ENCODE results near the gene SERF1B.
"Not testable (repeated sequence)": the region's sequence is repeated elsewhere in the genome, so short reads cannot be mapped to it uniquely, and the experiment has no call there.

Gene SERF1B

GRCh38 chr5:70025106-70025844 is at the start of gene SERF1B:
Gene SERF1B (plus strand): TSS chr5:70025251. CDS start chr5:70025452, 201 bp downstream.
- DNase-seq (ENCODE audit: low spot score), result not testable (repeated sequence)

- DNase-seq (ENCODE audit: low spot score), result not testable (repeated sequence)
These were observed 33.3 kb upstream of the SERF1B start for GRCh38 chr5:69991713-69992112.

GRCh38 chr5:69995535-69995934 is 29.5 kb upstream of the SERF1B start:
- DNase-seq (ENCODE audit: low spot score), result not testable (repeated sequence)

GRCh38 chr5:70020660-70021059 is 4.4 kb upstream of the SERF1B start:
- DNase-seq (ENCODE audit: low spot score), result not testable (repeated sequence)

- DNase-seq (ENCODE audit: low spot score), result not testable (repeated sequence)
These were observed 744 bp downstream of the SERF1B start for GRCh38 chr5:70025845-70026145.

- DNase-seq (ENCODE audit: low spot score), result not testable (repeated sequence)
These were observed 6.2 kb downstream of the SERF1B start for GRCh38 chr5:70031204-70031603.

- DNase-seq (ENCODE audit: low spot score), result not testable (repeated sequence)
These were observed 16.4 kb downstream of the SERF1B start for GRCh38 chr5:70041411-70041810.

GRCh38 chr5:70049790-70050142 is 24.7 kb downstream of the SERF1B start:
- not testable (repeated sequence) for DNase-seq (ENCODE audit: low spot score)

- DNase-seq (ENCODE audit: low spot score), result not testable (repeated sequence)
These were observed 31.4 kb downstream of the SERF1B start for GRCh38 chr5:70056289-70056942.

- DNase-seq (ENCODE audit: low spot score), result not testable (repeated sequence)
These were observed 32.1 kb downstream of the SERF1B start for GRCh38 chr5:70057140-70057539.

- not testable (repeated sequence) for DNase-seq (ENCODE audit: low spot score)
These were observed 52.6 kb downstream of the SERF1B start for GRCh38 chr5:70077632-70078031.

- not testable (repeated sequence) for DNase-seq (ENCODE audit: low spot score)
These were observed 63.9 kb downstream of the SERF1B start for GRCh38 chr5:70088907-70089464.

- not testable (repeated sequence) for DNase-seq (ENCODE audit: low spot score)
These were observed 66.7 kb downstream of the SERF1B start for GRCh38 chr5:70091776-70092175.

All from GM03348 (cell line).